Measurements from ENCODE around the gene EIF4H. TPM values are rescaled to one million over a fixed set of nuclear protein-coding genes. Genes with fewer than 3 reads are reported as not detected.

EIF4H gene
- total RNA-seq, 1 donor from 2014 or later, result 274 TPM

GRCh38 chr7:74179935-74180604, 5.9 kb downstream of the EIF4H start:
- no peak for TF ChIP-seq CTCF (IDR thresholded peaks at IDR 0.05; ENCODE audit: unreplicated experiment)
- H3K36me3 Mint-ChIP-seq (ENCODE audit: low read depth, unreplicated experiment), result peaks cover 14% of the 10 kb centered on the region
- H3K27ac Mint-ChIP-seq (ENCODE audit: unreplicated experiment), result no peak overlapping the region
- no peak overlapping the region for H3K4me3 Mint-ChIP-seq (ENCODE audit: unreplicated experiment)
- H3K27me3 Mint-ChIP-seq (ENCODE audit: unreplicated experiment), result no peaks in the 10 kb centered on the region
- peaks cover 49% of the 10 kb centered on the region for H3K4me1 Mint-ChIP-seq (ENCODE audit: unreplicated experiment)
- H3K9me3 Mint-ChIP-seq (ENCODE audit: unreplicated experiment), result no peaks in the 10 kb centered on the region
- no peak for DNase-seq (ENCODE audit: low spot score)

- no peak for TF ChIP-seq CTCF (IDR thresholded peaks at IDR 0.05; ENCODE audit: unreplicated experiment)
- no peak overlapping the region for H3K27ac Mint-ChIP-seq (ENCODE audit: unreplicated experiment)
- no peak overlapping the region for H3K4me3 Mint-ChIP-seq (ENCODE audit: unreplicated experiment)
- DNase-seq (ENCODE audit: low spot score), result no peak
- no peaks in the 10 kb centered on the region for H3K9me3 Mint-ChIP-seq (ENCODE audit: unreplicated experiment)
- H3K27me3 Mint-ChIP-seq (ENCODE audit: unreplicated experiment), result no peaks in the 10 kb centered on the region
- H3K36me3 Mint-ChIP-seq (ENCODE audit: low read depth, unreplicated experiment), result peaks cover 14% of the 10 kb centered on the region
- H3K4me1 Mint-ChIP-seq (ENCODE audit: unreplicated experiment), result peaks cover 48% of the 10 kb centered on the region
Observed at GRCh38 chr7:74180866-74181265, 6.7 kb downstream of the EIF4H start.

GRCh38 chr7:74181821-74182220, 7.7 kb downstream of the EIF4H start:
- no peak overlapping the region for H3K27ac Mint-ChIP-seq (ENCODE audit: unreplicated experiment)
- no peaks in the 10 kb centered on the region for H3K27me3 Mint-ChIP-seq (ENCODE audit: unreplicated experiment)
- H3K4me3 Mint-ChIP-seq (ENCODE audit: unreplicated experiment), result no peak overlapping the region
- DNase-seq (ENCODE audit: low spot score), result no peak
- peaks cover 47% of the 10 kb centered on the region for H3K4me1 Mint-ChIP-seq (ENCODE audit: unreplicated experiment)
- peaks cover 14% of the 10 kb centered on the region for H3K36me3 Mint-ChIP-seq (ENCODE audit: low read depth, unreplicated experiment)
- no peaks in the 10 kb centered on the region for H3K9me3 Mint-ChIP-seq (ENCODE audit: unreplicated experiment)
- TF ChIP-seq CTCF (IDR thresholded peaks at IDR 0.05; ENCODE audit: unreplicated experiment), result no peak

- peaks cover 2% of the 10 kb centered on the region for H3K27me3 Mint-ChIP-seq (ENCODE audit: unreplicated experiment)
- peak overlapping the region; percentile 51 for H3K27ac Mint-ChIP-seq (ENCODE audit: unreplicated experiment)
- TF ChIP-seq CTCF (IDR thresholded peaks at IDR 0.05; ENCODE audit: unreplicated experiment), result no peak
- H3K36me3 Mint-ChIP-seq (ENCODE audit: low read depth, unreplicated experiment), result peaks cover 17% of the 10 kb centered on the region
- H3K4me3 Mint-ChIP-seq (ENCODE audit: unreplicated experiment), result no peak overlapping the region
- DNase-seq (ENCODE audit: low spot score), result no peak
- peaks cover 50% of the 10 kb centered on the region for H3K4me1 Mint-ChIP-seq (ENCODE audit: unreplicated experiment)
- no peaks in the 10 kb centered on the region for H3K9me3 Mint-ChIP-seq (ENCODE audit: unreplicated experiment)
Observed at GRCh38 chr7:74182453-74183090, 8.4 kb downstream of the EIF4H start.

DNA sequence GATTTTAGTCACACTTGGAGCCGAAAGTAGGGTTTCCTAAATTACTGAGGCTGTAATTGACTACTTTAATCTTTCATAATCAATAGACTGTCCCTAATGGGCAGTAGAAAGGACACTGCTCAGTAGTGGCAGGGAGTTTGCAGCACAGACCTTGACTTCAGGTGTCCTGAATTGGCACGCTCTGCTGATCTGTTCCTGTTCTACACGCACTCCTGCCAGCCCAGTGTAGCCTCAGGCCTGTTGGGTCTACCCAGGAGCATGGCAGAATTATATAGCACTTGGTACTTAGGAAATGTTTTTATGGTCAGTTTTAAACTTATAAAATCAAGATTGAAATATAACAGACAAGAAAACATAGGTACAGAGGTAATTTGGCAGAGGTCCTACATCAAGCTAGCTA, 9.0 kb downstream of the EIF4H start:
- DNase-seq (ENCODE audit: low spot score), result no peak
- no peak for TF ChIP-seq CTCF (IDR thresholded peaks at IDR 0.05; ENCODE audit: unreplicated experiment)
- Mint-ChIP-seq H3K36me3 (ENCODE audit: low read depth, unreplicated experiment) (peaks cover 22% of the 10 kb centered on the region), H3K9me3 (ENCODE audit: unreplicated experiment) (no peaks in the 10 kb centered on the region), H3K27me3 (ENCODE audit: unreplicated experiment) (peaks cover 2% of the 10 kb centered on the region), H3K27ac (ENCODE audit: unreplicated experiment) (no peak overlapping the region), H3K4me1 (ENCODE audit: unreplicated experiment) (peaks cover 50% of the 10 kb centered on the region), H3K4me3 (ENCODE audit: unreplicated experiment) (no peak overlapping the region)
